Mammary epithelial cell (primary cell): ENCODE measurements around the gene SNRNP25.

Source experiments
- EZH2 ChIP-seq: IDR thresholded peaks from 2 replicates; pipeline ENCODE4 v1.6.1; 2012; ENCODE audit warnings: low read length, inconsistent platforms, borderline replicate concordance
- TF ChIP-seq, protein P1 (sequence below), 2 donors: IDR thresholded peaks in 1 of 2; conservative IDR thresholded peaks in 1 of 2; 2 replicates each; pipeline ENCODE4 v1.5.1; 2011 to 2012; ENCODE audit warnings: inconsistent platforms in 2 of 2, low read length in 2 of 2, mild to moderate bottlenecking in 2 of 2, control low read depth in 1 of 2, low read depth in 1 of 2; ENCODE audit not compliant: insufficient read depth in 1 of 2; ENCODE audit errors: extremely low read depth in 1 of 2

DNA sequence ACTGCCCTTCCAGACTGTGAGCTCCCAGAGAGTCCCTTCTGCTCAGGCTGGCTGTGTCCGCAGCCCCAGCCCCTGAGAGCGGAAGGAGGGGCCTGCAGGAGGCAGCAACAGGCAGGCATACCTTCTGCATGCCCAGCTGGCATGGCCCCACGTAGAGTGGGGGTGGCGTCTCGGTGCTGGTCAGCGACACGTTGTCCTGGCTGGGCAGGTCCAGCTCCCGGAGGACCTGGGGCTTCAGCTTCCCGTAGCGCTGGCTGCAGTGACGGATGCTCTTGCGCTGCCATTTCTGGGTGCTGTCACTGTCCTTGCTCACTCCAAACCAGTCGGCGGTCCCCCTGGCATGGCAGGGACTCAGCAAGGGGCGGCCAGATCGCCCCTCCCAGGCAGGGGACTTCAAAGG is 9.8 kb downstream of the SNRNP25 start:
- TF ChIP-seq, protein P1, sequence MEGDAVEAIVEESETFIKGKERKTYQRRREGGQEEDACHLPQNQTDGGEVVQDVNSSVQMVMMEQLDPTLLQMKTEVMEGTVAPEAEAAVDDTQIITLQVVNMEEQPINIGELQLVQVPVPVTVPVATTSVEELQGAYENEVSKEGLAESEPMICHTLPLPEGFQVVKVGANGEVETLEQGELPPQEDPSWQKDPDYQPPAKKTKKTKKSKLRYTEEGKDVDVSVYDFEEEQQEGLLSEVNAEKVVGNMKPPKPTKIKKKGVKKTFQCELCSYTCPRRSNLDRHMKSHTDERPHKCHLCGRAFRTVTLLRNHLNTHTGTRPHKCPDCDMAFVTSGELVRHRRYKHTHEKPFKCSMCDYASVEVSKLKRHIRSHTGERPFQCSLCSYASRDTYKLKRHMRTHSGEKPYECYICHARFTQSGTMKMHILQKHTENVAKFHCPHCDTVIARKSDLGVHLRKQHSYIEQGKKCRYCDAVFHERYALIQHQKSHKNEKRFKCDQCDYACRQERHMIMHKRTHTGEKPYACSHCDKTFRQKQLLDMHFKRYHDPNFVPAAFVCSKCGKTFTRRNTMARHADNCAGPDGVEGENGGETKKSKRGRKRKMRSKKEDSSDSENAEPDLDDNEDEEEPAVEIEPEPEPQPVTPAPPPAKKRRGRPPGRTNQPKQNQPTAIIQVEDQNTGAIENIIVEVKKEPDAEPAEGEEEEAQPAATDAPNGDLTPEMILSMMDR (conservative IDR thresholded peaks at IDR 0.05 in 1 of 2, IDR thresholded peaks at IDR 0.05 in 1 of 2; ENCODE audit: extremely low read depth in 1 of 2, insufficient read depth in 1 of 2, low read depth in 1 of 2, low read length in 2 of 2), result no peak
- no peak for TF ChIP-seq EZH2
